Measurements from ENCODE around the gene CHST4.
"Not testable (repeated sequence)": the region's sequence is repeated elsewhere in the genome, so short reads cannot be mapped to it uniquely, and the experiment has no call there.

Gene CHST4

DNA sequence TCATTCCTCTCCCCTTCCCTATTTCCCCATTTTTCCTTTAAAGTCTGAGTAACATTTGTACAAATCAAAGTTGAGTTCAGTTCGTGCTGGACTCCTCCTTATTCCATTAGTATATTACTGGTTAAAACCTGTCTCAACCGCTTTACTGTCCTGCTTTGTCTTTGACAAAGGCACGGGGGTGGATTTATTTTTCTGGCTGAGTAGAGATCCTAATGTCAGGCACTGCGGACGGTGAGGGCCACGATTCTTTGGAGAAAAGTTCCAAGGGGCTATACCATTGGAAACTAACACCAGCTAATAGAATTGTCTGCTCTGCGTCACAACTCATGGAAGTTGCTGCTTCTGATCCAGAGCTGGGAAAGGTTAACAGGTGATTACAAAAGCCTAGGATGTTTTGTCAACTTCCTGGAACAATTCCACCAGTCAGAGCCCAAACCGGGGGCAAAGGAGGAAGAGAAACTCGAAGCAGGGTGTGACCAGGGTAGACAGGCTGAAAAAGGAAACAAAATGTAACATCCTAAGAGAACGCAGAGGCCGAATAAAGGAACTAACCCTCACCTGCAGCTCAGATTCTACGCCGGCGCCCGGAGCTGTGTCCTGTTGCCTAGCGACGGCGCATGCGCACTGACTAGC is 38.2 kb downstream of the CHST4 start:
- peak in 6 of 42 donors; percentile 15 to 95 (median 89) for DNase-seq
- intact Hi-C loops (cut with DNase I) = loop anchor here (10.0 kb wide), 1 partner anchor 80 kb away; the partner anchor contains the start of gene ZNF19

DNA sequence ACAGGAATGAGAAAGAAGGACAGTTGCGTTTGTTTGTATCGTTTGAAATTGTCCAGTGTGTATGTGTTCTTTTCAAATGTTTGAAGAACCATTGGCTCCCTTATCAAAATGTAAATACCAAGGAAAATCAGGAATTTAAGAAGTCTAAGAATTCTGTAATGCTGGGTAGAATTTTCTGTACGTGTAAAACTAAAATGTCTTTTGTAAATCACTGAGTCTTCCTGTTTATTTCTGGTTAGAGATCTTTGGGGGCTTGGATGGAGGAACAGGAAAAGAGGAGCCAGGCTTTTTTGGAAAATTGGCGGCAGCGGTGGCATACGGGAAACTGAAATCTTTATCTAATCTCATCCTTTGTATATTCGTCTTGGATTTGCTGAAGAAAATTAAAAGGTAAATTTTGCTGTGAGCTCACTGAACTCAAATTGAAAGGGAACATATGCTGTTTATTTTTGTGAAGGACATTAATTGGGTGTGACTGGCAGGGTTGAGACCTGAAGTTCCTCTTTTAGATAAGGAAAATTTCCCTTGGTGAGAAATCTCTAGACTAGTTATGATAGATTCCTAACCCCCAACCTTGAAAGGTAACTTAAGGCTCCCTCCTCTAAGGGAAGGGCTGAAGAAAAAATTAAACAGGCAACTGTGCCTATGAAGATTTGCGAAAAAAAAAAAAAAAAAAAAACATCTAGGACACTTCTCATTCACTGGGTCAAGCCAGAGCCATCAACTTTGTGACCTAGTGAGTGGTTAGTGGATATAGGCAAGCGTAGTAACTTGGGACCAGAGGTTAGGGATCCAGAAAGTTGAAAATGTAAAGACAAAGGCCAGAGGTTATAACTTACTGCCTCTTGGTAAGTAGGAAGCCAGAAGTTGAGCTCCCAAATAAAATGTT is 39.8 kb downstream of the CHST4 start:
- DNase-seq = no peak
- intact Hi-C loops (cut with DNase I) = loop anchor here (10.0 kb wide), 1 partner anchor 81 kb away; the partner anchor contains the start of gene ZNF19

DNA sequence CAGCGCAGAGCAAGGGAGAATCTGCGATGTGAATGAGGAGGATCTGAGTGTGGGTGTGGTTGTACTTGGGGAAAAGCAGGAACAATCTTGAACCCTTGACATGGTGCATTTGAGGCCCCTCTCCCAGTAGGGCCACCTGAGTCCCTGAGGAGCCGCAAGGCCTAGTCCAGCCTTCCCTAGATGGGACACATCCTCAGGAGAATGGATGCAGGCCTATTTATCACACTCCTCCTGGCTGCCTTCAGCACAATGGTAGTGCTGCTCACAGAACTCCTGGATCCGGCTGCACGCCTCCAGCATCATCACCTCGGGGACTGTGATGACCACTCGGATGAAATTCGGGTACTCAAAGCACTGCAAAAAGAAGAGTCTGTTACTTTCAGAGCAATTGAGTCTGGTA is 41.7 kb downstream of the CHST4 start:
- peak in 6 of 42 donors; percentile 8 to 41 (median 16) for DNase-seq
- intact Hi-C loops (cut with DNase I) = loop anchor here (10.0 kb wide), 1 partner anchor 83 kb away; the partner anchor contains the start of gene ZNF19

DNA sequence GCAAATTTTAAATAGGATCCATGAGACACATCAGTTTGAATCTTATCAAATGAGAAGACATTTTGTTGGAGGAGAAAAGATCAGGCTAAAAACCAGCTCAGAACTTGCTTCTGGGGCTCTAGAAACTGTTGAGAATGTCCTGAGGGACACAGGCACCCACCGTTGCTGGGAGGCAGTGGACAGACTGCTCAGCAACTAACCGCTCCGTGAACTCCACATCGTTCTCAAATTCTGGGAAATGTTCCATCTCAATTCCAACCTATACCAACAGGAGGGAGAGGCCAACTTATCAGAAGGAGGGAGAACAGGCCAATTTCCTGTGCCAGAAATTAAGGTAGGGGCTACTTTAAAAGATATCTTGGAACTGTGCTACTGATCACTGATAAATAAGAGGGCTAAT is 42.3 kb downstream of the CHST4 start:
- intact Hi-C loops (cut with DNase I) = loop anchor here (10.0 kb wide), 1 partner anchor 84 kb away; the partner anchor contains the start of gene ZNF19
- DNase-seq = no peak

DNA sequence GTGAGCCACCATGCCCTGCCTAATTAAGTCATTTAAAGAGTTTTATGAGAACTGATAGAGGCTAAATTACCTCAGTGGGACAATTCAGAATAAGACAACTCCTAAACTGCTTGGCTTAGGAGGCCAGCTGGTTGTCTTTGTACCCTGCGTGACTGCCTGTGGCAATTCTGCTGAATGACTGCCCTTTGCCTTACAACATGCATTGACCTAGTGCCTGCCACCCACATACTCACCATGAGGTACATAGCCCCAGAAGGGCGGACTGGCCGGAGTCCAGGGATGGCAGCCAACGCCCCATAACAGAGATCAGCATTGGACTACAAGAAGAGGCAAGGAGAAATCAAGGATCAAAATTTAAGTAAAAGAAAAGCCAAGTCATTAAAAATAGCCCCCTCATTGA is 43.4 kb downstream of the CHST4 start:
- DNase-seq = no peak
- intact Hi-C loops (cut with DNase I) = loop anchor here (10.0 kb wide), 1 partner anchor 85 kb away; the partner anchor contains the start of gene ZNF19

DNA sequence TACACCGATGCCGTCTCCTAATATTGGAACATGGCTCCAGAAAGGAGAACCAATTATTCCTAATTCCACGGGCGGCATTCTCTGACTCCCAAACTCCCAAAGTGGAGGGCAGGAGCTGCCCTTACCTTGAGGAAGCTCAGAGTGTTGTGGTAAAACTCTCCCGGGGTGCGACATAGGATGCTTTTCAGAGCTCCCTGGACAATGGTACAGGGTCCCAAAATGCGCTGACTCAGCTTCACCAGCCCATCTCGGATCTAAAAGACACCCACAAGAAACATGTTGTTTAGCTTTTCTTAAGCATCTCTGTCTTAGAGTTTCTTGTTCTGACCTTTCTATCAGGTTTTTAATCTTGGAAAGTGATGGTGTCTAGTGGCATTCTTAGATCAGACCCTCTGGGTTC is 43.9 kb downstream of the CHST4 start:
- no peak for DNase-seq
- intact Hi-C loops (cut with DNase I) = no loop called here

DNA sequence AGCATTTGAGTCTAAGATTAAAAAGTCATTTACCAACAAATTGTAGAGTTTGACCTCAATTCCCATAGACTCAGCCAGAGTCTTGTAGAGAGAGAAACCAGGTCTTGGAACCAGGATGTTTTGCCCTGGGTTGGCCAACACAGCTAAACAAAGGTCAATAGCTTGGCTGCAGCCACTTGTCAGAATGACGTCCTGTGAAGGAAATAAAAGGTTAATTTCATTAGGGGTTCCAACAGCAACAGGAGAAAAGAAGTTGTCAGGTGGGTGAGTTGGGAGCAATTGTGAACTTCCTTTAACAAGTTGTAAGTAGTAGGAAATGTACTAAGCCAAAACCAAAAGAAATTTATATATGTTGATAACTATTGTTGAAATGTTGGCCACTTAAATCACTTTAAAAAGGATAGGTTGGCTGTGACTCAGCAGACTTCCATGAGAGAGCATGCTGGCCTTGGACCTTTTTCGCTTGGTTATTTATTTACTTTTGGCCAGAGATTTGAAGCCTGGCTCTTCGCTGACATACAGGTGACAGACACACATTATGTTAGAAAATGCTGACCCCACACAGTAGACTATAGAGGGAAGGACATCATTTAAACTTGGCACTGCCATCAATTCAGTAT is 46.4 kb downstream of the CHST4 start:
- no peak for DNase-seq
- intact Hi-C loops (cut with DNase I) = no loop called here

DNA sequence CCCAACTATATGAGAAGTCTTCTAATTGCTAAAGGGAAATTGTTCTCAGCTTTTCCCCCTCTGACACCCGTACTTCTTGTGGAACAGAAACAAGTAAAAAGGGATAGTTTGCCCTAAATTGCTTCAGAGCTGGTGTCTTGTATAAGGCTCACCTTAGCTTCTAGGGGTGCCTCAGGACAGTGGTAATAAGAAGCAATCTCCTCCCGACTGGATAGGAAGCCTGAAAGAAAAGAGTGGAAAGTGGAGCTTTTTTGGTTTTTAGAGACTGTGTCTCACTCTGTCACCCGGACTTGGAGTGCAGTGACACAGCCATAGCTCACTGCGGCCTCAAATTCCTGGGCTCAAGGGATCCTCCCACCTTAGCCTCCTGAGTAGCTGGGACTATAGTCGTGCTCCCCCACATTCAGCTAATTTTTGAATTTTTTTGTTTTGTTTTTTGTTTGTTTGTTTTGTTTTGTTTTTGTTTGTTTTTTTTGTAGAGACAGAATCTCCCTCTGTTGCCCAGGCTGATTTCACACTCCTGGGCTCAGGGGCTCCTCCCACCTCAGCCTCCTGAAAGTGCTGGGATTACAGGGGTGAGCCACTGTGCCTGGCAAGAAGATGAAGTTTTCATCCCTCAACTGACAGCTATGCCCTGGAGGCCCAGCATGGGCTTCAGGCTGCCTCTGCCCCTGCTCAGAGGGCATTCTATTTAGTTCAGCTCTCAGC is 47.3 kb downstream of the CHST4 start:
- intact Hi-C loops (cut with DNase I) = no loop called here

DNA sequence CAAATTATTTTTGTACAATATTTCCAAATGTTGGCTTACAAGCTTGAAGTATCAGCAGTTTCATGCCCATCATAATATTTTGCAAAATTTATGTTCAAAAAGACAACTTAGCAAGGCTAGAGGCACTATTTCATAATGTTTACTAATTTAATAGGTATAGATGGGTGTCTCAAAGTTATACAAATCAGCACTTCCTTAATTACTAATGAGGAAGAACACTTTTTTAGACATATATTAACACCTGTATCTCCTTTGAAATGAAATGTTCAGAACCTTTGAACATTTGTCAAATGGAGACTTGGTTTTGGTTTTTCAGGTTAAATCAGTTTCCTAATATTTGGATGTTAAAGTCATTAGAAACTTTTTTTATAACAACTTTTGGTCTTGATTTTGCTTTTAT is 48.5 kb downstream of the CHST4 start:
- no peak for DNase-seq
- intact Hi-C loops (cut with DNase I) = no loop called here

More for the DNA sequence above, 47.3 kb downstream of the CHST4 start:
- no peak for DNase-seq

DNA sequence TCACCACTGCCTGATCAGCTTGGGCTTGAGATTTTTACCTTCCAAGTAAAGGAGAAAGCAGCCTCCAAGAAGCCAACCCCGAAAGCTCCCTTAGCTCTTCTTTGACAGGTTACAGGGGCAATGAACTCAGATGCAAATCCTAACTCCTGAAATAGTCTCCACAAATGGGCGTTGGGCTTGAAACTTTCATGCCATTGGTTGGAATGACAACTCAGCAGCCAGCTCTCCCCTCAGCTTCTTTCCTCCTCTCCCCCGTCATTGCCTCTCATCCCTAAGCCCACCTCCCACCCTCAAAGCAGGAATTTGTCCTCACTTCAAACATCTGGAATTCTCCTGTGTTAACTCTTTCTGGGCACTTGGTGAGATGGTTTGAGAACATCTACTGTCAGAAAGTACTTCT is 50.7 kb downstream of the CHST4 start, which contains the start of gene TAT:
TSS of gene TAT (minus strand) at position 122 of the 400 bp plus-strand sequence. CDS start 677 bp downstream, outside the sequence.
- no peak for DNase-seq
- intact Hi-C loops (cut with DNase I) = no loop called here

DNA sequence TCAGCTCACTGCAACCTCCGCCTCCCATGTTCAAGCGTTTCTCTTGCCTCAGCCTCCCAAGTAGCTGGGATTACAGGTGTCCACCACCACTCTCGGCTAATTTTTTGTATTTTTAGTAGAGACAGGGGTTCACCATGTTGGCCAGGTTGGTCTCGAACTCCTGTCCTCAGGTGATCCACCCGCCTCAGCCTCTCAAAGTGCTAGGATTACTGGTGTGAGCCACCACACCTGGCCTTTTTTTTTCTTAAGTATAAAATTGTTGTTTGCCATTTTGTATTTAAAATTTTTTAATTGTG is 56.3 kb downstream of the CHST4 start:
- intact Hi-C loops (cut with DNase I); DNase-seq: not testable (repeated sequence)

DNA sequence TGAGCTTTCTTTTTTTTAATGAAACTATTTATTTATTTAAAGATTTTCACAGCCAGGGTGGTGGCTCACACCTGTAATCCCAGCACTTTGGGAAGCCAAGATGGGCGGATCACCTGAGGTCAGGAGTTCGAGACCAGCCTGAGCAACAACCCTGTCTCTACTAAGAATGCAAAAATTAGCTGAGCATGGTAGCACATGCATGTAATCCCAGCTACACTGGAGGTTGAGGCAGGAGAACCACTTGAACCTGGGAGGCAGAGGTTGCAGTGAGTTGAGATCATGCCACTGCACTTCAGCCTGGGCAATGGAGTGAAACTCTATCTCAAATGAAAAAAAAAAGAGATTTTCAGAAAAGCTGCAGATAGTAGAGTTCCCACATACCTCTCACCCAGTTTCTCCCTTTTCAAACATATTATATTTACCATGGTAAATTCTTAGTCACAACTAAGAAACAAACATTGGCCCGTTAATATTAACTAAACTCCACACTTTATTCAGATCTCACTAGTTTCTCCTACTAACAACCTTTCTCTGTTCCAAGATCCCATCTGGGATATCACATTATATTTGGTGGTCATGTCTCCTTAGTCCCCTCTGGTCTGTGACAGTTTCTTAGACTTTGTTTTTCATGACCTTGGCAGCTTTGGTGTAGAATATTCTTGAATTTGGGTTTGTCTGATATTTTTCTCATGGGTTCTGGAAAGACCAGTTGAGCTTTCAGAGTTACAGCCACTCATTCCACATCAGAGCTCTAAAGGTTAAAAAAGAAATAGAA is 58.5 kb downstream of the CHST4 start:
- intact Hi-C loops (cut with DNase I) = no loop called here
- no peak for DNase-seq

DNA sequence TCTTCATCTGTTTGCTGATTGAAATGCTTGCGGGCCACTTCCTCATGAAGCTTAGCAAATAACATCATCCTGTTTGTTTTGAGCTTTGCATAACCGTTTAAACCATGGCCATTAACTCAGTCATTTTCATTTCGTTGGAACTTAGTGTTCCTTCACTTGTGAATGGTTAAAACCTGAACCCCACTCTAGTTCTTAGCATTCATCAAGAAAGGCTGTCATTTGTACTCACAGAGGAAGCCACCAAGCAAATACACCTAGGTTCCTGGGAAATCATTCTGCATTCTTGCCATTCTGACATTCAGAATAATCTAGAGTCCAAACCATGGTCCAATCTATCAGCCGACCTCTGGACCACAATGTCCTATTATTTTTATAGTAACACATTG is 59.1 kb downstream of the CHST4 start:
- intact Hi-C loops (cut with DNase I) = no loop called here
- no peak for DNase-seq

Measured in head of caudate nucleus (tissue), 42 donors.